Measurements from ENCODE around the gene PFN3. TPM values are rescaled to one million over a fixed set of nuclear protein-coding genes. Genes with fewer than 3 reads are reported as not detected.

PFN3 gene
- total RNA-seq, 2 donors from 2014 or later = not detected

DNA sequence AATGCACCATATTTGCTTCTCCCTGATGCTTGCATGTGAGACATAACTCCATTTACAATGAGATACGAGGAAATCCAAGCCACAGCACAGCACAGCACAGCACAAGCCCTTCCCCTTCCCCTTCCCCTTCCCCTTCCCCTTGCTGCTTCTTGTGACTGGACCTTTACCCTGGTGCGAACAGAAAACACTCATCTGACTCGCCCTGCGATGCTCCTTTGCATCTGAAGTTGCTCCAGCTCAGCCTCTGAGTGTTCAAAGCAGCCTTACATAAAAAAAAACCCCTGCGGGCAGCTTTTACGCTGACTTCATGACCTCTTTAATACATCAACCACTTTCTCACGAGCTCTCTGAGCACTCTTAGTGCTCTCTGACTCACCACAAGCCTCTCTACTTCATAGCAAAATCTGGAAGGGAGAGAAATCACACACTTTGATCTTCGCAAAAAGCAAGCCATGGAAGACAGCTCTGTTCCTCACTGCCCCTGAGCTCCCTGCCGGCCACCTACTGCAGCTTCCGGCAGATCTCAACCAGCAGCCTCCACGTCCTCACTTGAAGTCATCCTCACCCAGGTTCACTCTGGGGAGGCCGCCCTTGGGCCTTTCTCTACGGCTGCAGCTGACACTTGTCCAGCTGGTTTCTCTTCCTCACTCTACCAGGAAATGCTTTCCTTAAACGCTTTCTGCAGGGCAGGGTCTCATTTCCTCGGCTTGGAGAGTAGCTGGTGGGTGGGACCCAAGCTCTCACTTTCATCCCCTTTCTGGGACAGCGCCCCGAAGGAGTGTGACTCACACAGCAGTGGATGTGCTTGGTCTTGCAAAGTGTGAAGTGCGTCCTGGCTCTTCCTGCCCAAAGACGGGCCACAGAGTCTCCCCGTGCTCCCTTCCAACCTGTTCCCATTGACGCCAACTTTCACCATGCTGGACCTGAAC is 11.0 kb downstream of the PFN3 start:
- peak overlapping the region; percentile 75 for H3K27ac Mint-ChIP-seq
- no peaks in the 10 kb centered on the region for H3K36me3 Mint-ChIP-seq (ENCODE audit: insufficient read depth in 2 of 2)
- no peaks in the 10 kb centered on the region for H3K9me3 Mint-ChIP-seq
- H3K4me1 Mint-ChIP-seq (ENCODE audit: low read depth) = peaks cover 37% of the 10 kb centered on the region
- H3K27me3 Mint-ChIP-seq (ENCODE audit: low read depth) = no peaks in the 10 kb centered on the region
- ATAC-seq (replicated peaks in 1 of 2) (peak; percentile 86), DNase-seq (peak; percentile 65 to 73)
- peak overlapping the region; percentile 26 to 71 for H3K4me3 Mint-ChIP-seq

DNA sequence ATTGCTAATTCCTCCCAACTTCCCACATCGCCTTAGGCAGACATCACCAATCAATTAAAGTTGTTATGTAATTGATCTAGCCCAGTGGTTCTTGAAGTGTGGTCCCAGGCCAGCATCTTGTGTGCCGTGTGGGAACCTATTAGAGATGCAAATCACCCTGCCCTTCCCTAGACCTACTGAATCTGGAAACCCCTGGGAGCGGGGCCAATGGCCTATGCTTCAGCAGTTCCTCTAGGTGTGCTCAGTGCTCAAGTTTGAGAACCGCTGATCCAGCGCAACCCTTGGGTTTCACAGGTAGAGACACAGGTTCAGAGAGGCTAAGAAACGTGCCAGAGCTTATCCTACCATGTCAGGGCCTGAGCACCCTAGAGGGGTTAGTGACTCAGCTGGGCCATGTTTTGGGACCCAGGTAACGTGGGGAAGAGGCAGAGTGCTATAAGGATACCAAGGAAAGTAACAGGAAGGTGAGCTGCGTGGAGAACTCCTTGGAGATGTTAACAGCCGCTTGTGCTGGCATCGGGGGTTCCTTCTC is 11.9 kb downstream of the PFN3 start:
- Mint-ChIP-seq H3K9me3 (no peaks in the 10 kb centered on the region), H3K36me3 (ENCODE audit: insufficient read depth in 2 of 2) (no peaks in the 10 kb centered on the region), H3K27ac (no peak overlapping the region), H3K27me3 (ENCODE audit: low read depth) (no peaks in the 10 kb centered on the region), H3K4me1 (ENCODE audit: low read depth) (peaks cover 37% of the 10 kb centered on the region), H3K4me3 (peak overlapping the region; percentile 26 to 71)
- DNase-seq (no peak), ATAC-seq (replicated peaks in 1 of 2) (no peak)

DNA sequence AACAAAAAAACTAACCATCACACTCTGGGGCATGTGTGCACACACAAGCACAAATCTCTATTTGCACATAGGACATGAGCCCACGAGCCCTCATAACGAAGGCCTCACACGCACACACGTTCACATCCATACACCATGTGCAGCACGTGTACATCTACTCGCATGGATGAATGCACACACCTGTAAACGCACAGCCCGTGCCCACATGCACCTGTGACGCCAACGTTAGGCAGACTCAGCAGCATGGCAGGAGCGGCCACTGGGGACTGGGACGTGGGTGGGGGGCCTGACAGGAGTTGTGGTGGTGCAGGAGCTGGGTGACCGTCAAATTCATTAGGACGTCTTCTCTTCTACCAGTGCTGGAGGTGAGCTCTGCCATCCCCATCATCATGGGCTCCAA is 13.1 kb downstream of the PFN3 start:
- peaks cover 42% of the 10 kb centered on the region for H3K4me1 Mint-ChIP-seq (ENCODE audit: low read depth)
- H3K27me3 Mint-ChIP-seq (ENCODE audit: low read depth) = no peaks in the 10 kb centered on the region
- H3K36me3 Mint-ChIP-seq (ENCODE audit: insufficient read depth in 2 of 2) = no peaks in the 10 kb centered on the region
- no peak overlapping the region for H3K4me3 Mint-ChIP-seq
- ATAC-seq (replicated peaks in 1 of 2) = no peak
- no peak for DNase-seq
- H3K27ac Mint-ChIP-seq = no peak overlapping the region
- H3K9me3 Mint-ChIP-seq = no peaks in the 10 kb centered on the region

DNA sequence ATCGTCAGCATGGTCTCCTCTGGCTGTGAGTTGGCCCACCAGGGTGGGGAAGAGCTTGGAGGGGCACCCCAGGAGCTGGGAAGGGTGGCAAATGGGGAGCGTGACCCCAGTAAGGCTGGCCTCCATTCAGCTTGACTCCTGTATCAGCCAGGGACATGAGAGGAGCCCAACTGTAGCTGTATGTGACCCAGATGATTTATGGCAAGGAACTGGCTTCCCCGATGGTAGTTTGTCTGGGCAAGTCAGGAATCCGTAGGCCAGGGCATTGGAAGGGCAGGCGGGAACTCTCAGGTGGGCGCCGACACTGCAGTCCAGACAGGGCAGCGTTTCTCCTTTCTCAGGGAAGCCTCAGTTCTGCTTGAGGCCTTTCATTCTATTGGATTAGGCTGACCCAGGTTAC is 13.9 kb downstream of the PFN3 start:
- H3K27ac Mint-ChIP-seq = no peak overlapping the region
- no peak overlapping the region for H3K4me3 Mint-ChIP-seq
- ATAC-seq (replicated peaks in 1 of 2) (no peak), DNase-seq (no peak)
- H3K4me1 Mint-ChIP-seq (ENCODE audit: low read depth) = peaks cover 43% of the 10 kb centered on the region
- no peaks in the 10 kb centered on the region for H3K9me3 Mint-ChIP-seq
- no peaks in the 10 kb centered on the region for H3K27me3 Mint-ChIP-seq (ENCODE audit: low read depth)
- H3K36me3 Mint-ChIP-seq (ENCODE audit: insufficient read depth in 2 of 2) = no peaks in the 10 kb centered on the region

DNA sequence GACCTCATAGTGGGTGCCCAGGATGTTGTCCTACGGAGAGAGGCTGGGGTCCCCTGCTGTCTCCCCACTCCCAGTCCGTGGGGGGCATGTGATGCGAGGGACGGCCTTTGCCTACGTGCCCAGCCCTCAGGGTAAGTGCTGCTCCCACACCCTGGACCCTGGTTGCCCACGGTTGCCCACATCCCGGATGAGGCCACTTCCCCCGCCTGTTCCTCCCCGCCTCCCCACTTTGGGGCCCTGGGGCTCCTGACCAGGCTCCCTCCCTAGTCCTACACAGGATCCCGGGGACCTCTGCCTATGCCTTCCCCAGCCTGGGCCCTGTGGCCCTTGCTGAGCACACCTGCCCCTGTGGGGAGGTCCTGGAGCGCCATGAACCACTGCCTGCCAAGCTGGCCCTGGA is 14.7 kb downstream of the PFN3 start:
- no peaks in the 10 kb centered on the region for H3K27me3 Mint-ChIP-seq (ENCODE audit: low read depth)
- H3K27ac Mint-ChIP-seq = no peak overlapping the region
- H3K9me3 Mint-ChIP-seq = no peaks in the 10 kb centered on the region
- ATAC-seq (replicated peaks in 1 of 2) (no peak), DNase-seq (no peak)
- H3K36me3 Mint-ChIP-seq (ENCODE audit: insufficient read depth in 2 of 2) = no peaks in the 10 kb centered on the region
- no peak overlapping the region for H3K4me3 Mint-ChIP-seq
- peaks cover 35% of the 10 kb centered on the region for H3K4me1 Mint-ChIP-seq (ENCODE audit: low read depth)

DNA sequence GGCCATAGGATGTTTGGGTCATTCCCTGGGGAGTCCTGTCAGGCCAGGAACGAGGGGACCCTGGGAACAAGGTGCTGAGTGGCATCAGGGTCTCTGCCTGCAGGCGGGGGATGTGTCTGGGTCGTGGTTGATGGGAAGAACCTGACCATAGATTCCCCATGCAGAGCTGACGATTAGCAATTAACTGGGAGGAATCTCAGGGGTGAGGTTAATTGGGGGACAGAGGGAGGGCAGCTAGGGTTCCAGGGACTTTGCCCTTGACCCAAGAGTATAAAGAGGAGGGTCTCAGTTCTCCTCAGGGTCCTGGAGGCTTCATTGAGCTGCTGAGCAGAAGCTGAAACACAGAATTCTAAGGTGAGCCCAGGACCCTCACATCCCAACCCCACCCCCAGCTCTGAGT is 16.3 kb downstream of the PFN3 start, which contains the start of gene SLC34A1:
SLC34A1 (plus strand) TSS at position 301 of the 400 bp plus-strand sequence. CDS start 1,308 bp downstream, outside the sequence.
- Mint-ChIP-seq H3K9me3 (no peaks in the 10 kb centered on the region), H3K27me3 (ENCODE audit: low read depth) (no peaks in the 10 kb centered on the region), H3K27ac (no peak within 1 kb of the TSS), H3K4me3 (no peak within 1 kb of the TSS), H3K36me3 (ENCODE audit: insufficient read depth in 2 of 2) (no peaks in the 10 kb centered on the region), H3K4me1 (ENCODE audit: low read depth) (peaks cover 32% of the 10 kb centered on the region)
- no peak for ATAC-seq (replicated peaks in 1 of 2)
- DNase-seq = no peak

DNA sequence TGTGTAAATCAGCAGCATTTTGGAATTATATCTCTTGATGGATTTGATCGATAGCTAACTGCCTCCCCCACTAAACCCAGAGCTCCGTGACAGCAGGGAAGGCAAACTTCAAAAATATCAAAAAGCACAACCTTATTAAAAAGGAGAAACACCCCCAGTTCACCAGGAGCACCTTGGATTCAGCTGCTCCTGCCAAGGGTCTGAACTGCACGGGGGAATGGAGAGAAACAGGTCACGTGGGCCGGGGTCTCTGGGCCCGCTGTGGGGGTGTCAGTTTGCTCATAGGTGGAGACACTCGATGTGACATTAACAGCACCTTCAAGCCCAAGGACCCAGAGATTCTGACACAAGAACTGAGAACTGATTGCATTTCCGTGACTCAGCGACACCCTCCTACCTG is 17.3 kb downstream of the PFN3 start:
- H3K4me1 Mint-ChIP-seq (ENCODE audit: low read depth) = peaks cover 27% of the 10 kb centered on the region
- DNase-seq (no peak), ATAC-seq (replicated peaks in 1 of 2) (no peak)
- H3K36me3 Mint-ChIP-seq (ENCODE audit: insufficient read depth in 2 of 2) = no peaks in the 10 kb centered on the region
- H3K27me3 Mint-ChIP-seq (ENCODE audit: low read depth) = no peaks in the 10 kb centered on the region
- H3K4me3 Mint-ChIP-seq = no peak overlapping the region
- no peaks in the 10 kb centered on the region for H3K9me3 Mint-ChIP-seq
- H3K27ac Mint-ChIP-seq = no peak overlapping the region

DNA sequence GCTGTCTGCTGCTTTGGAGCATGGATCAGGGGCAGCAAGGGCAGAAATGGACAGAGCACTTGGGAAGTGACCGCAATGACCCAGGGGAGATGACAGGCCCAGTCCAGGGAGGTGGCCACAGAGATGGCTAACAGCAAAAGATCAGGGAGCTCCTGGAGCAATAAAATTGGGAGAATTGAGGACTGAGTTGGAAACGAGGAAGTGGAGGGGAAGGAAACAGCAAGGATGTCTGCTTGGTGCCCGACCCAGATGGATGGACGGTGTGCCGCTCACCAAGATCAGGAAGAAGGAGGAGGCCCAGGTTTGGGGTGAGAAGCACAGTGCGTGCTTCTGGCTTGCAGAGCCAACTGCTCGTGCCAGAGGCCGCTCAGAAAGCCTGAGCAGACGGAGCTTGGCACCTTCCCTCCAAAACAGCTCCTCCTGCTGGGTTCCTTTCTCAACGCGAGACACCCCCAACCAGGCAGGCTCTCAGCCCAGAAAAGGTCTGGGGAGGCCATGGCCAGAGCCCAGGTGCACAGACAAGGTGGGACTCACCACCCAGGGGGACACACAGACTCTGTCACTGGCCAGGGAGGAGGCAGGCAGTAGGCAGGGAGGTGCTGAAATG is 17.9 kb downstream of the PFN3 start:
- no peak overlapping the region for H3K4me3 Mint-ChIP-seq
- H3K36me3 Mint-ChIP-seq (ENCODE audit: insufficient read depth in 2 of 2) = no peaks in the 10 kb centered on the region
- H3K9me3 Mint-ChIP-seq = no peaks in the 10 kb centered on the region
- no peak overlapping the region for H3K27ac Mint-ChIP-seq
- H3K4me1 Mint-ChIP-seq (ENCODE audit: low read depth) = peaks cover 27% of the 10 kb centered on the region
- ATAC-seq (replicated peaks in 1 of 2) (peak in 1 of 2 donors; percentile 48), DNase-seq (peak; percentile 27 to 37)
- no peaks in the 10 kb centered on the region for H3K27me3 Mint-ChIP-seq (ENCODE audit: low read depth)

DNA sequence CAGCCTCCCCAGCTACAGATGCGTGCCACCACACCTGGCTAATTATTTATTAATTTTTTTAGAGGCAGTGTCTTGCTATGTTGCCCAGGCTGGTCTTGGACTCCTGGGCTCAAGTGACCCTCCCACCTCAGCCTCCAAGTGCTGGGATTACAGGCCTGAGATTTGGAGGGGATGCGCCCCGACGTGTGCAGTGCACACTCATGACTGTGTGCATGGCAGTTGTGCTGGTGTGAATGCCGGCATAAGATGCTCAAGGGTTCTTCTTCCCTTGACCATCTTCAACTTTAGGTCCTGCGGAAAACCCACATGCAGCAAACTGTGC is 19.7 kb downstream of the PFN3 start:
- Mint-ChIP-seq H3K4me3 (no peak overlapping the region), H3K9me3 (no peaks in the 10 kb centered on the region), H3K27me3 (ENCODE audit: low read depth) (no peaks in the 10 kb centered on the region), H3K4me1 (ENCODE audit: low read depth) (peaks cover 27% of the 10 kb centered on the region), H3K27ac (no peak overlapping the region), H3K36me3 (ENCODE audit: insufficient read depth in 2 of 2) (no peaks in the 10 kb centered on the region)
- DNase-seq (no peak), ATAC-seq (replicated peaks in 1 of 2) (no peak)

DNA sequence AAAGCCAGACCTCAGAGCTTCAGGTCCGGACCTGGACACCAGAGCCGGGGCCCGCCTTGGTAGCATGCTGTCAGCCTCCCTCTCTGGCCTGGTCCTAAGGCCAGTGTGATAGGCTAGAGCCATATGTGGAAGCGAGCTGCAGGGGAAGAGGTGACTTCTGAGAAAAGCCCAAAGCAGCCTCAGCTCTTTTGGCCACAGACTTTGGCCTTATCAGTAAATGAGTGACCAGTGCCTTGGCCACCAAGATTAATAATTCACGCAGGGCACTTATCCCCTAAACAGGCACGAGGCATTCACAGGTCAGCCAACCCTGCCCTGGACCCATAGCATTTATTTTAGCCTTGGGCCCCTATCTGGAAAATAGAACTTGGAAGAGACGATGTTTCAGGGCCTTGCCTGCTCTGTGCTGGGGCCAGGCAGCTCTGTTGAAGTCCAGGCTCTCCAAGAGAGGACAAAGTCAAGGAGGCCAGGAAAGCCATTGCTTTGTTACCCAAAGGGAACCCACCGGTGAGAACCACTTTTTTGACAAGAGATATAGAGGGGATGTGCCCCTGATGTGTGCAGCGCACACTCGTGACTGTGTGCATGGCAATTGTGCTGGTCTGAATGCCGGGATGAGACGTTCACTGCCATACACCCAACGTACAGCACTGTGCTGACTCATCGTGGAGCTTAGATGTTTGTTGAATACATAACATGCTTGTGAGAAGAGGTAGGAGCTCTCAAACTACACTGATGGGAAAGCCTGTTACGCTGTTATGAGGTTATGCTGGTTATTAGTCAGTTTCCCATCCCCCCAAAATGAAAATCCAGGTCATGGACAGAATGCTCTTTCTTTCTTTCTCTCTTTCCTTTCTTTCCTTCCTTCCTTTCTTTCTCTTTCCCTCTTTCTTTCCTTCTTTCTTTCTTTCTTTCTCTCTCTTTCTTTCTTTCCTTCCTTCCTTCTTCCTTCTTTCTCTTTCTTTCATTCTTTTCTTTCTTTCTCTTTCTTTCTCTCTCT is 21.3 kb downstream of the PFN3 start:
- ATAC-seq (replicated peaks in 1 of 2) (peak; percentile 92 to 99), DNase-seq (peak; percentile 43 to 54)
- Mint-ChIP-seq H3K27me3 (ENCODE audit: low read depth) (no peaks in the 10 kb centered on the region), H3K27ac (peak overlapping the region; percentile 87), H3K36me3 (ENCODE audit: insufficient read depth in 2 of 2) (no peaks in the 10 kb centered on the region), H3K4me3 (peak overlapping the region; percentile 38 to 45), H3K4me1 (ENCODE audit: low read depth) (peaks cover 35% of the 10 kb centered on the region), H3K9me3 (no peaks in the 10 kb centered on the region)

DNA sequence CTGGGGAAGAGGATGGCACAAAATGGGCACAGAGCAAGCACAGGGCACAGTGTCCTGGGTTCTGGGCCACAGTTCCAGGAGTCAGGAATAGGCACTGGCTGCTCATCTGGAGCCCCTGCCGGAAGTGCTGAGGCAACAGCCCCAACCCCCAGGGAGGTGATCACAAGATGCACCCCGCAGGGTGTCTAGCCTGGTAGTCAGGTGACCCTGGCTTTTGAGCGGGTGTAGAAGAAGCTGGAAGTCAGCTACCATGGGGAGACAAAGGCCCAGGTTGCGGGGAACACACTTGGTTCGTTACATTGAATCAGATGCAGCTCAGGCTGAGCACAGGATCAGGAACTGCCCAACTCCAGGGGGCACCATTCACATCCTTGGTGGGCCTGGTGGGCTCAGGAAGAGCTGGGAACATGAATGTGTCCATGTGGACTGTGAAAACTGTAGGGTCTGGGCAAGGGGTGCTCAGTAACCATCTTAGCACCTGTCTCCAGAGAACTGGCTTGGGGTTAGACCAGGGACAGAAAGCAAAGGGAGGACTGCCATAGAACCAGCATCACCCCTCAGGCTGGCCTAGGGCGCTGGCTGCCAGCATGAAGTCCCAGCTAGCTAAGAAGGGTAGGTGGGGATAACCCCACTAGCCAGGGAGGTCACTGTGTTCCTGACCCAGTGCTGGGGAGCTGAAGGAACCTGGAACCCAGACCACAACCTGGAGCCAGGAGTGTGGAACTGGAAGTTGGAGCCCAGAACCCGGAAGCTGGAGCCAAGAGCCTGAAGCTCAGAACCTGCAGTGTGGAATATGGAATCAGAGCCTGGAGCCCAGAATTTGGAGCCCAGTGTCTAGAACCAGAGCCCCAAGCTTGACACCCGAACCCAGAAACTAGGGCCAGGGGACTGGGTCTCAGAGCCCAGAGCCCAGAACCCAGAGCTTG is 22.3 kb downstream of the PFN3 start:
- no peaks in the 10 kb centered on the region for H3K27me3 Mint-ChIP-seq (ENCODE audit: low read depth)

DNA sequence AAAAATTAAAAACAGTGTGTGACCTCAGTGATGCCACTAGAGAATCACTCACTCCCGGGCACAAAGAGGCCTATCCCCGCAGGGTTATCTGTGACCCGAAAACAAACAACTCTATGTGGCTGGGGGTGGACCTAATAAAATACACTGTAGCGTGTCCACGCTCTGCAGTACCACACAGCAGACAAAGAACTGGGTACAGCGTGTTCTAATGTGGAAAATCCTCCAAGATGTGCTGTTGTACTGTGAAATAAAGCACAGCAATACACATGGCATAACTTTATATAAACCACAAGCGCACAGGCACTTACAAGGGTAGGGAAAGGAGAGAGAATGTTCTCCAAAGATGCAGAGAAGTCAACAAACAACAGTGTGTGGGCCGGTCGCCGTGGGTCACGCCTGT is 24.4 kb downstream of the PFN3 start:
- peaks cover 56% of the 10 kb centered on the region for H3K4me1 Mint-ChIP-seq (ENCODE audit: low read depth)
- ATAC-seq (replicated peaks in 1 of 2) = no peak
- H3K27ac Mint-ChIP-seq = peak overlapping the region; percentile 68
- H3K36me3 Mint-ChIP-seq (ENCODE audit: insufficient read depth in 2 of 2) = no peaks in the 10 kb centered on the region
- DNase-seq = no peak
- no peaks in the 10 kb centered on the region for H3K27me3 Mint-ChIP-seq (ENCODE audit: low read depth)
- H3K4me3 Mint-ChIP-seq = no peak overlapping the region
- no peaks in the 10 kb centered on the region for H3K9me3 Mint-ChIP-seq

More for the DNA sequence above, 22.3 kb downstream of the PFN3 start:
- DNase-seq (no peak), ATAC-seq (replicated peaks in 1 of 2) (no peak)
- no peak overlapping the region for H3K27ac Mint-ChIP-seq
- no peaks in the 10 kb centered on the region for H3K9me3 Mint-ChIP-seq
- H3K4me1 Mint-ChIP-seq (ENCODE audit: low read depth) = peaks cover 46% of the 10 kb centered on the region
- H3K4me3 Mint-ChIP-seq = no peak overlapping the region
- no peaks in the 10 kb centered on the region for H3K36me3 Mint-ChIP-seq (ENCODE audit: insufficient read depth in 2 of 2)
